ENCODE measurements around the gene TNS2.

DNA sequence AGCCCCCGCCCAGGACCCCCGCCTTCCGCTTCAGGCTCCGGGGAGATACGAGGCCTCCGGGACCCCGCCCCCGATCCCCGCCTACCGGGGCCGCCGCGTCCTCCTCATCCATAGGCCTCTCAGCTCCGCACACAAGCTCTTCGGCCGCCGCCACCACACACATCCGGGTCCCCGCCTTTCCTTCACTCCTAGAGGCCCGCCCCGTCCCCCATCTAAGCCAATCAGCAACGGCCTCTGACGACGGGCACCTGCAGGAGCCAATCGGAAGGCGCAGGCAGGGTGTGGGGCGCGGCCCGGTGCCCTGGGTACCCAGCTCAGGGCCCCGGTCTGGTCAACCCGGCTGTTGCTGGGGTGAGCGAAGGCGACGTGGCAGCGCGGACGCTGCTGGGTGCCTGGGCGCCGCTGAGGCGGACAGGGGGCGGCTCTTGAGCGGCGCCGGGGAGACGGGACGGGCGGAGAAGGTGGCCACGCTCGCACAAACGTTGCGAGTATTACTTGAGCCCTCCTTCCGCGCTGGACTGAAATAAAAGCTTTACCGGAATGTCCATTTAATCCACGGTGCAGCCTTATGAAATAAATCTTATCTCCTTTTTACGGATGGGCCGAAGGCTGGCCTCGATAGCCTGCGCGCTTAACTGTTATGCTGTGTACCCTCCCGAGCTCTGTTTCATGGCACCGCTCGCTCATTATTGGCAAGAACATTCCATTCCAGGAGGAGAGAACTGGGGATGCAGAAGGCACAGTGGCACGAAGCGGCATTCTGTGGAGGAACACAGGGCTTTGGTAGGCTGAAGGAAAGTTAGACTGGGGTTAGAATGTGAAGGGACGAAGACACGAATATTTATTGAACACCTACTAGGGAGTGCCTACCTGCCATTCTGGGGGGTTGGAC is 29.6 kb downstream of the TNS2 start, which contains the start of gene SPRYD3:
- TF ChIP-seq CTCF (IDR thresholded peaks at IDR 0.05; ENCODE audit: insufficient read depth, low read depth, low read length) (no peak), EZH2 (IDR thresholded peaks at IDR 0.05; ENCODE audit: insufficient read depth, low read length) (no peak)

Measured in astrocyte (in vitro differentiated cells and primary cell).